BLaER1 treated with 17β-estradiol and CSF1 and Interleukin-3, amounts not matched to agents 10 nM and 100 nM (cell line): ENCODE data around the gene CEP131.

ENCODE experiments used
- H3K27ac ChIP-seq, 11 experiments: shearing (Covaris generic); formaldehyde crosslinking; 2 replicates each; pipeline ENCODE4 v1.8.1; 2022
- H3K27me3 ChIP-seq, 11 experiments: shearing (Covaris generic); formaldehyde crosslinking; 2 replicates each; pipeline ENCODE4 v1.8.1; 2022
- H3K36me3 ChIP-seq, 11 experiments: shearing (Covaris generic); formaldehyde crosslinking; 2 replicates each; pipeline ENCODE4 v1.8.1; 2022
- H3K4me1 ChIP-seq, 10 experiments: shearing (Covaris generic); formaldehyde crosslinking; 2 replicates each; pipeline ENCODE4 v1.8.1; 2022
- H3K4me2 ChIP-seq, 11 experiments: shearing (Covaris generic); formaldehyde crosslinking; 2 replicates each; pipeline ENCODE4 v1.8.1; 2022
- H3K4me3 ChIP-seq, 10 experiments: shearing (Covaris generic); formaldehyde crosslinking; 2 replicates each; pipeline ENCODE4 v1.8.1; 2022
- H3K9ac ChIP-seq, 11 experiments: shearing (Covaris generic); formaldehyde crosslinking; 2 replicates each; pipeline ENCODE4 v1.8.1; 2022
- H3K9me3 ChIP-seq, 11 experiments: shearing (Covaris generic); formaldehyde crosslinking; replicated peaks in 1 of 11; 2 replicates each; pipeline ENCODE4 v1.8.1; 2022
- H4K20me1 ChIP-seq, 11 experiments: shearing (Covaris generic); formaldehyde crosslinking; 2 replicates each; pipeline ENCODE4 v1.8.1; 2022
- Cebpa-rat ChIP-seq, 11 experiments: shearing (Covaris generic); IDR thresholded peaks; 2 replicates each; pipeline ENCODE4 v1.8.1; 2022

Gene CEP131

GRCh38 chr17:81222906-81223761, at the start of gene CEP131:
Gene CEP131 (minus strand): TSS chr17:81222965. CDS start chr17:81220056, 2,909 bp downstream.
- Histone ChIP-seq H3K4me2 (peak within 1 kb of the TSS; percentile 97 to 100 (median 99)), H3K9me3 (peaks cover 0 to 9% (median 7%) of the 10 kb centered on the region in 11 experiments; a peak in 10 of 22 replicates), H3K9ac (peak within 1 kb of the TSS; percentile 80 to 90 (median 83)), H3K4me1 (peaks cover 23 to 28% (median 26%) of the 10 kb centered on the region in 10 experiments), H3K27me3 (no peaks in the 10 kb centered on the region), H3K36me3 (peaks cover 0 to 27% (median 20%) of the 10 kb centered on the region in 11 experiments; a peak in 20 of 22 replicates), H3K27ac (peak within 1 kb of the TSS; percentile 24 to 81 (median 74); a peak in 21 of 22 replicates), H3K4me3 (peak within 1 kb of the TSS; percentile 86 to 98 (median 92)), H4K20me1 (peaks cover 0 to 32% (median 12%) of the 10 kb centered on the region in 11 experiments; a peak in 13 of 22 replicates)
- no peak for TF ChIP-seq Cebpa-rat (IDR thresholded peaks at IDR 0.05)

DNA sequence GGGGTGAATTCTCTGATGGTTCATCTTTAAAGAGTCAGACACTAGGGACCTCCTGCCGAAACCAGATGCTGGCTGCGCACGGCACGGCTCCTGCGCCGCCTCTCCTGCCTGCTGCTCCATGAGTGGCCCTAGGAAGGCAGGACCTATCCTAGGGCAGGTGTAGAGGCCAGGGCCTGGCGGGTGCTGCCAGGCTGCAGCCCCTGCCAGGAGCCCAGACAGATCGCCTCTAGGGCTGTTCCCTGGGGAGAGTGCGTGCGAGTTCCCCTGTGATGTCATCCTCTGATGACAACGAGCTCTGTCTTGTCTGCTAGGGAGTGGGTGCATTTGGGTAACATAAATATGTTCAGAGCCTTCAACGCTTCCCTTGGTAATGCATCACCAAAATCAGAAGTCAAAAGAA, 48.5 kb upstream of the CEP131 start:
- H3K4me2 ChIP-seq: peak overlapping the region in 2 of 11 experiments; percentile 12 to 29; a peak in 2 of 22 replicates
- H3K9ac ChIP-seq: no peak overlapping the region
- no peak overlapping the region for H3K4me3 ChIP-seq
- peaks cover 73 to 100% (median 87%) of the 10 kb centered on the region in 11 experiments for H3K36me3 ChIP-seq
- H3K27me3 ChIP-seq: no peaks in the 10 kb centered on the region
- no peaks in the 10 kb centered on the region for H3K9me3 ChIP-seq
- H3K27ac ChIP-seq: no peak overlapping the region
- no peak for TF ChIP-seq Cebpa-rat (IDR thresholded peaks at IDR 0.05)
- H4K20me1 ChIP-seq: peaks cover 0 to 49% (median 6%) of the 10 kb centered on the region in 11 experiments; a peak in 12 of 22 replicates
- H3K4me1 ChIP-seq: peaks cover 28 to 50% (median 41%) of the 10 kb centered on the region in 10 experiments

DNA sequence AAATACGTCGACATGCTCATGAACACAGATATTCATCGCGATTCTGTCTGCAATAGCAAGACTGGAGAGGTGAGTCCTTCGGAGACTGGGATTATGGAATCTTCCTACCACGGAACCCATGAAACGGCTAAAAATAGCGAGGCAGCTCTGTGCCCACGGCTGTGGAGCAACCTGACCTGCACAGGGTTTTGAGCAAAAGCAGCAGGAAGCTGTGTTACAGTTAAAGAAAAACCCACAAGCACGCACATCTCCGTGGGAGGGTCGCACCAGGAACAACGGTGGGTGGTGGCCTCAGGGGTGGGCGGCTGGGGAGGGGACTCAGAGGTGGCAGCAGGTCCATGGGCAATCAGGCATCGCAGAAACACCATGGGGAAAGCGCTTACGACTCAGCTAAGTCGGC, 47.5 kb upstream of the CEP131 start:
- Histone ChIP-seq H3K4me1 (peaks cover 29 to 51% (median 45%) of the 10 kb centered on the region in 10 experiments), H3K36me3 (peaks cover 73 to 100% (median 88%) of the 10 kb centered on the region in 11 experiments), H3K27me3 (no peaks in the 10 kb centered on the region), H4K20me1 (peaks cover 0 to 58% (median 6%) of the 10 kb centered on the region in 11 experiments; a peak in 12 of 22 replicates), H3K9ac (no peak overlapping the region), H3K4me3 (no peak overlapping the region), H3K9me3 (no peaks in the 10 kb centered on the region), H3K4me2 (peak overlapping the region in 5 of 11 experiments; percentile 0 to 29 (median 18); a peak in 3 of 22 replicates), H3K27ac (no peak overlapping the region)
- TF ChIP-seq Cebpa-rat (IDR thresholded peaks at IDR 0.05): no peak

DNA sequence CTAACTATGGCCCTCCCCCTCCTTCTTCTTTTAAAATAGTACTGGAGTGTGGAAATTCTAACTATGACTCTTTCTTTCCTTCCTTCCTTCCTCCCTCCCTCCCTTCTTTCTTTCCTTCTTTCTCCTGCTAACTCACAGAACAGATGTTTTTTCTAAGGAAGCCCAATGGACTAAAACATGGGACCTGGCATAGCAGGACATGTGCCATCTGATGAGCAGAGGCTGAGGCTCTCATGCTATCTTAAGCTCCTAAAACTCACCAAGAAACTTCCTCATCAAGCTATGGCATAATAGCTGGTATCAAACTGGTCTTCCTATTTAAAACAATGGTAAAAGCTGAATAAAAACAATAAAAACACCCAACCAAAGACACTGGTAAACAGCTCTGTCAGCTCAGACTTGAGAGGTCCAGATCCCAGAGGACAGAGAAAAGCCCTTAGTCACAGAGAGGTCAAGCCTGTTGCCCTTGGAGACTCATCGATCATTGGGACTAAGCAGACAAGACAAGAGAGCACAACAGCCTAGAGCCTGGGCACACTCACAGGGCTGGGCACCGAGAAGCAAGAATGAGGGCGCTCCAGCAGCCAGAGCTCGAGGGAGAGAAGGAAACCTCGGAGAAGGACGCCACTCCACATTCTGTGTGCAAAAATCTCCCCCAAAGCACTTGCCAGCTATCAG, 44.8 kb upstream of the CEP131 start:
- peaks cover 75 to 100% (median 88%) of the 10 kb centered on the region in 11 experiments for H3K36me3 ChIP-seq
- H3K27me3 ChIP-seq: no peaks in the 10 kb centered on the region
- 0 out of 22 replicates have a peak overlapping the region, but pooled peaks of 2 of the 11 experiments have one; percentile 11 to 27 for H3K9ac ChIP-seq
- no peaks in the 10 kb centered on the region for H3K9me3 ChIP-seq
- H4K20me1 ChIP-seq: peaks cover 0 to 62% (median 23%) of the 10 kb centered on the region in 11 experiments; a peak in 14 of 22 replicates
- peaks cover 17 to 41% (median 37%) of the 10 kb centered on the region in 10 experiments for H3K4me1 ChIP-seq
- no peak for TF ChIP-seq Cebpa-rat (IDR thresholded peaks at IDR 0.05)
- peak overlapping the region in 4 of 11 experiments; percentile 10 to 44 (median 32); a peak in 5 of 22 replicates for H3K27ac ChIP-seq
- H3K4me3 ChIP-seq: no peak overlapping the region
- H3K4me2 ChIP-seq: peak overlapping the region; percentile 3 to 62 (median 49); a peak in 20 of 22 replicates

DNA sequence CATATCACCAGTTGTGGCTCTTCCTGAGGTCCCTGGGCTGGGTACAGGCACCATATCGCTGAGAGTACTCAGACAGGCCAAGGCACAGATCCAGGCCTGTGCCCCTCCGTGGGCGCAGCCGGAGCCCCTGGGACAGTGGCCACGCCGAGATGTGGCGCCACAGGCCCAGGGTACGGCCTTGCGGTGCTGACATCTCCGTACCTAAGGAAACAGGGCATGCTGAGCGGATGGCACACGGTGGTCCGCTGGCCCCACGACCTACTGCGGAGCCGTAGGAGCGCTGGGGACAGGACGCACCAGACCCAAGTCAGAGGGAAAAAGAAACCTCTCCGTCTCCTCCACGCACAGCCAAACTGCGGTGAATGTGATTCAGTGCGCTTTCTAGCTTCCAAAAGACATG, 42.8 kb upstream of the CEP131 start:
- H3K27me3 ChIP-seq: no peaks in the 10 kb centered on the region
- H3K27ac ChIP-seq: peak overlapping the region in 1 of 11 experiments; percentile 4; a peak in 1 of 22 replicates
- no peaks in the 10 kb centered on the region for H3K9me3 ChIP-seq
- H3K4me2 ChIP-seq: no peak overlapping the region
- peaks cover 22 to 48% (median 41%) of the 10 kb centered on the region in 10 experiments for H3K4me1 ChIP-seq
- H3K36me3 ChIP-seq: peaks cover 69 to 100% (median 87%) of the 10 kb centered on the region in 11 experiments
- H4K20me1 ChIP-seq: peaks cover 17 to 72% (median 37%) of the 10 kb centered on the region in 11 experiments
- no peak overlapping the region for H3K4me3 ChIP-seq
- H3K9ac ChIP-seq: no peak overlapping the region
- no peak for TF ChIP-seq Cebpa-rat (IDR thresholded peaks at IDR 0.05)

- Histone ChIP-seq H3K4me2 (no peak overlapping the region), H3K27me3 (peaks cover 0 to 6% (median 0%) of the 10 kb centered on the region in 11 experiments; a peak in 1 of 22 replicates), H3K4me3 (no peak overlapping the region), H3K27ac (no peak overlapping the region), H3K9ac (no peak overlapping the region), H3K4me1 (peaks cover 22 to 54% (median 47%) of the 10 kb centered on the region in 10 experiments), H4K20me1 (peaks cover 26 to 78% (median 46%) of the 10 kb centered on the region in 11 experiments), H3K36me3 (peaks cover 61 to 100% (median 86%) of the 10 kb centered on the region in 11 experiments), H3K9me3 (no peaks in the 10 kb centered on the region)
- TF ChIP-seq Cebpa-rat (IDR thresholded peaks at IDR 0.05): no peak
These were observed 41.9 kb upstream of the CEP131 start for GRCh38 chr17:81264640-81265039.

- no peak overlapping the region for H3K9ac ChIP-seq
- H3K4me1 ChIP-seq: peaks cover 22 to 64% (median 57%) of the 10 kb centered on the region in 10 experiments
These were observed 40.8 kb upstream of the CEP131 start for GRCh38 chr17:81263371-81264181.

More at GRCh38 chr17:81263371-81264181, 40.8 kb upstream of the CEP131 start:
- H3K9me3 ChIP-seq: no peaks in the 10 kb centered on the region
- H3K4me2 ChIP-seq: no peak overlapping the region
- H3K4me3 ChIP-seq: no peak overlapping the region
- H3K27me3 ChIP-seq: peaks cover 0 to 8% (median 0%) of the 10 kb centered on the region in 11 experiments; a peak in 1 of 22 replicates
- peaks cover 52 to 100% (median 85%) of the 10 kb centered on the region in 11 experiments for H3K36me3 ChIP-seq
- H4K20me1 ChIP-seq: peaks cover 37 to 89% (median 57%) of the 10 kb centered on the region in 11 experiments
- no peak for TF ChIP-seq Cebpa-rat (IDR thresholded peaks at IDR 0.05)
- no peak overlapping the region for H3K27ac ChIP-seq
